ENCODE measurements around the gene GHRHR.

DNA sequence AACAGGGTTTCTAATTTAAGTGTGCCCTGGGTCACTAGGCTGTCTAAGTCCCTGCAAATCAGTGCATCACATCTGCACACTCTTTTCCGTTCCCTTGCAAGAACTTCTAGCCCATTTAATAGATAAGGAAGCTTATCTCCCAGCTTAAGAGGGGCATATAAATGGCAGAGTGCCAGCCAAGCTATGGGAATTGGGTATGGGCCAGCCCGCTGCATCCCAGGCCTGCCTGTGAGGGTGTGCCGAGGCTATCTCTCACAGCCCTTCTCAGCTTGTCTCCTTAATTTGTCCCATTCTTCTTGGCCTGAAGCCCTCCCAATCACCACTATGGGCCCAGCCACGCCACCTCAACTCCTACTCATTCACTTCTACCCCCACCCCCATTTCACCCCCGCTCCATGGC lies 37.4 kb upstream of the GHRHR start:
- TF ChIP-seq, protein P1, sequence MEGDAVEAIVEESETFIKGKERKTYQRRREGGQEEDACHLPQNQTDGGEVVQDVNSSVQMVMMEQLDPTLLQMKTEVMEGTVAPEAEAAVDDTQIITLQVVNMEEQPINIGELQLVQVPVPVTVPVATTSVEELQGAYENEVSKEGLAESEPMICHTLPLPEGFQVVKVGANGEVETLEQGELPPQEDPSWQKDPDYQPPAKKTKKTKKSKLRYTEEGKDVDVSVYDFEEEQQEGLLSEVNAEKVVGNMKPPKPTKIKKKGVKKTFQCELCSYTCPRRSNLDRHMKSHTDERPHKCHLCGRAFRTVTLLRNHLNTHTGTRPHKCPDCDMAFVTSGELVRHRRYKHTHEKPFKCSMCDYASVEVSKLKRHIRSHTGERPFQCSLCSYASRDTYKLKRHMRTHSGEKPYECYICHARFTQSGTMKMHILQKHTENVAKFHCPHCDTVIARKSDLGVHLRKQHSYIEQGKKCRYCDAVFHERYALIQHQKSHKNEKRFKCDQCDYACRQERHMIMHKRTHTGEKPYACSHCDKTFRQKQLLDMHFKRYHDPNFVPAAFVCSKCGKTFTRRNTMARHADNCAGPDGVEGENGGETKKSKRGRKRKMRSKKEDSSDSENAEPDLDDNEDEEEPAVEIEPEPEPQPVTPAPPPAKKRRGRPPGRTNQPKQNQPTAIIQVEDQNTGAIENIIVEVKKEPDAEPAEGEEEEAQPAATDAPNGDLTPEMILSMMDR (IDR thresholded peaks at IDR 0.05; ENCODE audit: low read length), result no peak
- no peak for TF ChIP-seq EZH2phosphoT487 (IDR thresholded peaks at IDR 0.05; ENCODE audit: low read length)
- no peak for TF ChIP-seq EZH2 (optimal IDR thresholded peaks at IDR 0.05; ENCODE audit: low read depth, low read length)
